DND-41 (cell line): ENCODE results near the gene PRTN3.

Experiments used
- ATAC-seq: fragments of 200-7000 bp; cut with Tn5 transposase; 3 replicates; pipeline ENCODE4 v1.9.1; 2021; ENCODE audit warnings: low read depth; ENCODE audit not compliant: insufficient read depth
- DNase-seq: peaks from one replicate; pipeline ENCODE4 v3.0.0-alpha.2; 2020
- H2AFZ ChIP-seq: 2 replicates; pipeline ENCODE4 v1.6.0; 2012; ENCODE audit warnings: low read depth, low read length
- H3K27ac ChIP-seq: 2 replicates; pipeline ENCODE4 v1.5.1; 2012; ENCODE audit warnings: low read length, inconsistent platforms
- H3K27me3 ChIP-seq: fragments of 200-600 bp; sonication (generic); 2 replicates; pipeline ENCODE4 v1.6.0; 2012; ENCODE audit warnings: low read length, mild to moderate bottlenecking, inconsistent platforms; ENCODE audit not compliant: insufficient read depth, poor library complexity
- H3K36me3 ChIP-seq: 2 replicates; pipeline ENCODE4 v1.5.1; 2012; ENCODE audit warnings: low read length, inconsistent platforms; ENCODE audit not compliant: insufficient read depth
- H3K4me1 ChIP-seq: 2 replicates; pipeline ENCODE4 v1.5.1; 2012; ENCODE audit warnings: mild to moderate bottlenecking, low read length; ENCODE audit not compliant: insufficient read depth
- H3K4me2 ChIP-seq: 2 replicates; pipeline ENCODE4 v1.6.0; 2012; ENCODE audit warnings: mild to moderate bottlenecking, moderate library complexity, low read length, inconsistent platforms; ENCODE audit not compliant: insufficient read depth
- H3K4me3 ChIP-seq, 2 experiments: fragments of 200-600 bp in 1 of 2; shearing (Covaris generic) in 1 of 2; 2 replicates each; pipeline ENCODE4 v1.5.1; 2012 to 2016; ENCODE audit warnings: inconsistent platforms in 2 of 2, low read length in 2 of 2, mild to moderate bottlenecking in 2 of 2, low read depth in 1 of 2, moderate library complexity in 1 of 2
- H3K79me2 ChIP-seq: 2 replicates; pipeline ENCODE4 v1.6.0; 2012; ENCODE audit warnings: low read length, inconsistent platforms; ENCODE audit not compliant: insufficient read depth
- H3K9ac ChIP-seq: 2 replicates; pipeline ENCODE4 v1.6.0; 2012; ENCODE audit warnings: low read depth, mild to moderate bottlenecking, inconsistent platforms, low read length, moderate library complexity
- H3K9me3 ChIP-seq: 2 replicates; pipeline ENCODE4 v1.5.1; 2012; ENCODE audit warnings: low read length, moderate library complexity, mild to moderate bottlenecking, inconsistent platforms; ENCODE audit not compliant: insufficient read depth, severe bottlenecking
- H4K20me1 ChIP-seq: 2 replicates; pipeline ENCODE4 v1.6.0; 2012; ENCODE audit warnings: low read length; ENCODE audit not compliant: insufficient read depth
- CTCF ChIP-seq: IDR thresholded peaks from 2 replicates; pipeline ENCODE4 v1.5.1; 2012; ENCODE audit warnings: borderline replicate concordance, low read length, moderate library complexity, mild to moderate bottlenecking; ENCODE audit not compliant: poor library complexity, severe bottlenecking; ENCODE audit errors: extremely low read depth
- EZH2 ChIP-seq: IDR thresholded peaks from 3 replicates; pipeline ENCODE4 v1.6.1; 2012; ENCODE audit warnings: borderline replicate concordance, low read depth, mild to moderate bottlenecking, moderate library complexity, low read length, inconsistent platforms; ENCODE audit not compliant: severe bottlenecking

PRTN3 gene

GRCh38 chr19:869245-870177 is 28.7 kb downstream of the PRTN3 start:
- ATAC-seq, result no peak
- DNase-seq, result no peak

GRCh38 chr19:870314-870713 is 29.5 kb downstream of the PRTN3 start:
- Histone ChIP-seq H2AFZ (no peak overlapping the region), H3K9me3 (no peaks in the 10 kb centered on the region), H4K20me1 (peaks cover 5% of the 10 kb centered on the region; the same call in 1 of the 2 replicates), H3K27me3 (no peaks in the 10 kb centered on the region), H3K36me3 (peaks cover 58% of the 10 kb centered on the region), H3K79me2 (no peaks in the 10 kb centered on the region), H3K9ac (no peak overlapping the region), H3K4me3 (no peak overlapping the region), H3K4me1 (no peaks in the 10 kb centered on the region), H3K27ac (no peak overlapping the region), H3K4me2 (no peak overlapping the region)
- TF ChIP-seq EZH2, result no peak
- TF ChIP-seq CTCF, result no peak
- ATAC-seq, result no peak
- DNase-seq, result no peak

More at GRCh38 chr19:869245-870177, 28.7 kb downstream of the PRTN3 start:
- Histone ChIP-seq H3K27me3 (no peaks in the 10 kb centered on the region), H4K20me1 (peaks cover 5% of the 10 kb centered on the region; the same call in 1 of the 2 replicates), H3K36me3 (peaks cover 54% of the 10 kb centered on the region), H2AFZ (no peak overlapping the region), H3K4me1 (no peaks in the 10 kb centered on the region), H3K4me2 (no peak overlapping the region), H3K9me3 (no peaks in the 10 kb centered on the region), H3K27ac (no peak overlapping the region), H3K79me2 (no peaks in the 10 kb centered on the region), H3K9ac (no peak overlapping the region), H3K4me3 (no peak overlapping the region)
- TF ChIP-seq CTCF (no peak), EZH2 (no peak)

GRCh38 chr19:870963-871401 is 30.2 kb downstream of the PRTN3 start:
- Histone ChIP-seq H3K4me3 (no peak overlapping the region), H3K4me2 (no peak overlapping the region), H3K27me3 (no peaks in the 10 kb centered on the region), H3K36me3 (peaks cover 64% of the 10 kb centered on the region), H3K9ac (no peak overlapping the region), H3K27ac (no peak overlapping the region), H3K9me3 (no peaks in the 10 kb centered on the region), H4K20me1 (peaks cover 5% of the 10 kb centered on the region; the same call in 1 of the 2 replicates), H3K79me2 (no peaks in the 10 kb centered on the region), H3K4me1 (no peaks in the 10 kb centered on the region), H2AFZ (no peak overlapping the region)
- DNase-seq, result no peak
- TF ChIP-seq EZH2 (no peak), CTCF (no peak)
- ATAC-seq, result no peak
